ENCODE measurements around the gene ZNF287. TPM values are rescaled to one million over a fixed set of nuclear protein-coding genes. Genes with fewer than 3 reads are reported as not detected.
A peak's percentile ranks its signal among the peaks of the same experiment; 100 is the strongest.

The ZNF287 gene
- total RNA-seq, 1 donor from 2014 or later = 2.9 TPM

- intact Hi-C loops (cut with DNase I) = no loop called here
- Histone ChIP-seq H3K9me3 (peaks cover 90 to 98% of the 10 kb centered on the region in 2 donors), H3K27me3 (no peaks in the 10 kb centered on the region), H3K27ac (no peak overlapping the region), H3K4me1 (no peaks in the 10 kb centered on the region), H3K36me3 (peaks cover 47 to 58% of the 10 kb centered on the region in 2 donors), H3K4me3 (no peak overlapping the region)
- DNase-seq (ENCODE audit: low spot score in 2 of 2) = no peak
- no peak for TF ChIP-seq CTCF (IDR thresholded peaks at IDR 0.05)
Observed at GRCh38 chr17:16552637-16553045, 16.4 kb downstream of the ZNF287 start.

- no peak overlapping the region for H3K4me3 ChIP-seq
- H3K27ac ChIP-seq = no peak overlapping the region
- H3K4me1 ChIP-seq = no peaks in the 10 kb centered on the region
- H3K36me3 ChIP-seq = peaks cover 42 to 52% of the 10 kb centered on the region in 2 donors
- no peak for TF ChIP-seq CTCF (IDR thresholded peaks at IDR 0.05)
- no peaks in the 10 kb centered on the region for H3K27me3 ChIP-seq
- peaks cover 90 to 98% of the 10 kb centered on the region in 2 donors for H3K9me3 ChIP-seq
- no peak for DNase-seq (ENCODE audit: low spot score in 2 of 2)
- intact Hi-C loops (cut with DNase I) = no loop called here
Observed at GRCh38 chr17:16551878-16552636, 16.9 kb downstream of the ZNF287 start.

GRCh38 chr17:16537130-16537458 is 31.9 kb downstream of the ZNF287 start:
- H3K9me3 ChIP-seq = no peaks in the 10 kb centered on the region
- intact Hi-C loops (cut with DNase I) = loop anchor here (1.0 to 2.0 kb wide), 2 partner anchors 52 to 454 kb away; no protein-coding TSS in a partner anchor
- H3K36me3 ChIP-seq = no peaks in the 10 kb centered on the region
- no peak for DNase-seq (ENCODE audit: low spot score in 2 of 2)
- H3K4me1 ChIP-seq = peaks cover 0 to 3% of the 10 kb centered on the region in 2 donors
- no peak overlapping the region for H3K27ac ChIP-seq
- H3K4me3 ChIP-seq = peak overlapping the region in 1 of 2 donors; percentile 71
- H3K27me3 ChIP-seq = no peaks in the 10 kb centered on the region
- no peak for TF ChIP-seq CTCF (IDR thresholded peaks at IDR 0.05)

DNA sequence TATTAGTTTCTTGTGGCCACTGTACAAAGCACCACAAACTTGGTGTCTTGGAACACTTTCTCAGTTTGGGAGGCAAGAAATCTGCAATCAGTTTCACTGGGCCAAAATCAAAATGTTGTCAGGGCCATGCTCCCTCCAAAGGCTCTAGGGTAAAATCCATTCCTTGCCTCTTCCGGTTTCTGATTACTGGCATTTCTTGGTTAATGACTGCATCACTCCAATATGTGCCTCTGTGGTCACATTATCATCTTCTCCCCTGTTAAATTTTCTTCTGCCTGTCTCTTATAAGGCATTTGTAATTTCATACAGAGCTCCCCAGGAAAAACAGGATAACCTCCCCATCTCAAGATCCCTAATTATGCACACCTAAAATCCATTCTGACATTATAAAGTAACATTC is 34.8 kb downstream of the ZNF287 start:
- no peaks in the 10 kb centered on the region for H3K9me3 ChIP-seq
- DNase-seq (ENCODE audit: low spot score in 2 of 2) = no peak
- H3K4me3 ChIP-seq = no peak overlapping the region
- no peaks in the 10 kb centered on the region for H3K36me3 ChIP-seq
- H3K4me1 ChIP-seq = peaks cover 0 to 3% of the 10 kb centered on the region in 2 donors
- no peaks in the 10 kb centered on the region for H3K27me3 ChIP-seq
- no peak overlapping the region for H3K27ac ChIP-seq
- intact Hi-C loops (cut with DNase I) = loop anchor here (2.0 kb wide), 1 partner anchor 35 kb away; the partner anchor contains the start of gene ZNF287
- TF ChIP-seq CTCF (IDR thresholded peaks at IDR 0.05) = no peak

- H3K9me3 ChIP-seq = no peaks in the 10 kb centered on the region
Observed at GRCh38 chr17:16529906-16530305, 39.1 kb downstream of the ZNF287 start.

More at GRCh38 chr17:16529906-16530305, 39.1 kb downstream of the ZNF287 start:
- no peak for TF ChIP-seq CTCF (IDR thresholded peaks at IDR 0.05)
- Histone ChIP-seq H3K36me3 (no peaks in the 10 kb centered on the region), H3K4me3 (no peak overlapping the region), H3K27ac (no peak overlapping the region), H3K4me1 (peaks cover 0 to 4% of the 10 kb centered on the region in 2 donors), H3K27me3 (no peaks in the 10 kb centered on the region)
- intact Hi-C loops (cut with DNase I) = loop anchor here (10.0 kb wide), 1 partner anchor 245 kb away; no protein-coding TSS in a partner anchor
- DNase-seq (ENCODE audit: low spot score in 2 of 2) = no peak

All from ascending aorta (tissue), 2 donors.